Caco-2 (cell line): ENCODE measurements around the gene PAFAH1B2. TPM values are rescaled to one million over a fixed set of nuclear protein-coding genes. Genes with fewer than 3 reads are reported as not detected.

Source experiments
- BruUV-seq: library from RNA; stranded (reverse); fragments of 400-500 nt; replicated peaks from 2 replicates; lab custom pipeline; 2021; lab: Mats Ljungman, UMichigan
- CTCF ChIA-PET: fragments of 300-600 bp; sonication (Branson Sonifier 250); formaldehyde crosslinking; loops from one replicate; lab custom pipeline; 2022; ENCODE audit warnings: antibody characterized with exemption; lab: Charles Lee
- POLR2A ChIA-PET: fragments of 300-600 bp; sonication (Branson Sonifier 250); formaldehyde crosslinking; loops from one replicate; lab custom pipeline; 2022; ENCODE audit warnings: antibody characterized with exemption; lab: Charles Lee
- DNase-seq, 2 experiments: peaks; one replicate each; pipeline versions ENCODE4 v3.0.0 to v3.0.0-alpha.2; 2020 to 2022
- H3K27me3 ChIP-seq: replicated peaks from 2 replicates; pipeline ENCODE4 v1.6.0; 2011; ENCODE audit warnings: low read length; ENCODE audit not compliant: control insufficient read depth, insufficient read depth
- H3K36me3 ChIP-seq: 2 replicates; pipeline ENCODE4 v1.5.1; 2011; ENCODE audit warnings: low read length; ENCODE audit not compliant: control insufficient read depth, insufficient read depth
- H3K4me1 ChIP-seq: fragments of 250-450 bp; sonication (Bioruptor Pico); 2 replicates; pipeline ENCODE4 v1.5.1; 2020; ENCODE audit warnings: mild to moderate bottlenecking
- H3K4me3 ChIP-seq: 2 replicates; pipeline ENCODE4 v1.5.1; 2011; ENCODE audit warnings: low read depth, mild to moderate bottlenecking, control low read depth, low read length
- H3K9me3 ChIP-seq: fragments of 250-450 bp; sonication (Bioruptor Pico); 2 replicates; pipeline ENCODE4 v1.5.1; 2020; ENCODE audit warnings: mild to moderate bottlenecking, moderate library complexity
- H3K27ac Mint-ChIP-seq: one replicate; pipeline ENCODE4 v1.8.0; 2022; ENCODE audit warnings: mixed read lengths; ENCODE audit not compliant: unreplicated experiment
- H3K27me3 Mint-ChIP-seq: one replicate; pipeline ENCODE4 v1.8.0; 2022; ENCODE audit warnings: mixed read lengths; ENCODE audit not compliant: insufficient read depth, unreplicated experiment
- H3K36me3 Mint-ChIP-seq: one replicate; pipeline ENCODE4 v1.8.0; 2022; ENCODE audit warnings: mild to moderate bottlenecking, mixed read lengths; ENCODE audit not compliant: insufficient read depth, unreplicated experiment
- H3K4me1 Mint-ChIP-seq: one replicate; pipeline ENCODE4 v1.8.0; 2022; ENCODE audit warnings: low read depth, mixed read lengths; ENCODE audit not compliant: unreplicated experiment
- H3K4me3 Mint-ChIP-seq: one replicate; pipeline ENCODE4 v1.8.0; 2022; ENCODE audit warnings: mild to moderate bottlenecking, moderate library complexity, mixed read lengths; ENCODE audit not compliant: unreplicated experiment
- H3K9me3 Mint-ChIP-seq: one replicate; pipeline ENCODE4 v1.8.0; 2022; ENCODE audit warnings: mixed read lengths; ENCODE audit not compliant: unreplicated experiment
- intact Hi-C: fragments of 100-400 bp; cut with micrococcal nuclease; formaldehyde crosslinking; loops from one replicate; pipeline ENCODE4 v1.10.0; 2022; ENCODE audit not compliant: unreplicated experiment
- total RNA-seq: library from RNA; stranded (reverse); gene quantifications from 2 replicates; pipeline ENCODE4 v1.2.3, GENCODE V29; 2022
- TF ChIP-seq, protein P1 (sequence below), 2 experiments: fragments of 200-600 bp in 1 of 2; IDR thresholded peaks; 1 replicate in 1 of 2; 2 replicates in 1 of 2; pipeline versions ENCODE4 v1.5.1 to v1.8.0; 2011 to 2022; ENCODE audit warnings: antibody characterized with exemption in 1 of 2, control low read depth in 1 of 2, inconsistent platforms in 1 of 2, low read depth in 1 of 2, low read length in 1 of 2, mild to moderate bottlenecking in 1 of 2, moderate library complexity in 1 of 2; ENCODE audit not compliant: insufficient read depth in 1 of 2, severe bottlenecking in 1 of 2, unreplicated experiment in 1 of 2

Gene PAFAH1B2
- total RNA-seq, 1 experiment from 2014 or later, result 167 TPM

DNA sequence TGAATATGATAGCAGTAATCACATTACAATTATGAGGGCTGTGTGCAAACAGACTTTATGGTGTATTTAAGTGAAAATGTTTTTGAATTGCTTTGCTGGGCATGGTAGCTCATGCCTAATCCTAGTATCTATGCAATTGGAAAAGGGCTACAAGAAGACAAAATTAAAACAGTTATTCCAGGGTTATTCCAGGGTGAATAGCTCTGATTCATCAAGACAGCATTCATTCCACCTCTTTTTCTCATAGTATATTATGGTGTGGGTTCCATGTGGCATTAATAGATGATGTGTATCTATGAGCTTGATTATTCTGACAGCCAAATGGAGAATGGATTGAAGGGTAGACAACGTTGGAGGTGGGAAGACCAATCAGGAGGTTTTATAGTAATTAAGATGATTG is 22.4 kb downstream of the PAFAH1B2 start:
- TF ChIP-seq, protein P1, sequence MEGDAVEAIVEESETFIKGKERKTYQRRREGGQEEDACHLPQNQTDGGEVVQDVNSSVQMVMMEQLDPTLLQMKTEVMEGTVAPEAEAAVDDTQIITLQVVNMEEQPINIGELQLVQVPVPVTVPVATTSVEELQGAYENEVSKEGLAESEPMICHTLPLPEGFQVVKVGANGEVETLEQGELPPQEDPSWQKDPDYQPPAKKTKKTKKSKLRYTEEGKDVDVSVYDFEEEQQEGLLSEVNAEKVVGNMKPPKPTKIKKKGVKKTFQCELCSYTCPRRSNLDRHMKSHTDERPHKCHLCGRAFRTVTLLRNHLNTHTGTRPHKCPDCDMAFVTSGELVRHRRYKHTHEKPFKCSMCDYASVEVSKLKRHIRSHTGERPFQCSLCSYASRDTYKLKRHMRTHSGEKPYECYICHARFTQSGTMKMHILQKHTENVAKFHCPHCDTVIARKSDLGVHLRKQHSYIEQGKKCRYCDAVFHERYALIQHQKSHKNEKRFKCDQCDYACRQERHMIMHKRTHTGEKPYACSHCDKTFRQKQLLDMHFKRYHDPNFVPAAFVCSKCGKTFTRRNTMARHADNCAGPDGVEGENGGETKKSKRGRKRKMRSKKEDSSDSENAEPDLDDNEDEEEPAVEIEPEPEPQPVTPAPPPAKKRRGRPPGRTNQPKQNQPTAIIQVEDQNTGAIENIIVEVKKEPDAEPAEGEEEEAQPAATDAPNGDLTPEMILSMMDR (IDR thresholded peaks at IDR 0.05; ENCODE audit: insufficient read depth in 1 of 2, low read depth in 1 of 2, low read length in 1 of 2, severe bottlenecking in 1 of 2, unreplicated experiment in 1 of 2), result no peak
- intact Hi-C loops, result no loop called here
- H3K9me3 Mint-ChIP-seq, result no peaks in the 10 kb centered on the region
- POLR2A ChIA-PET, result no interaction called here
- H3K36me3 Mint-ChIP-seq, result peaks cover 99% of the 10 kb centered on the region
- H3K27ac Mint-ChIP-seq, result no peak overlapping the region
- Histone ChIP-seq H3K36me3 (peaks cover 9% of the 10 kb centered on the region), H3K27me3 (no peaks in the 10 kb centered on the region), H3K4me3 (no peak overlapping the region), H3K9me3 (no peaks in the 10 kb centered on the region), H3K4me1 (peaks cover 7% of the 10 kb centered on the region; the same call in 1 of the 2 replicates)
- DNase-seq, result no peak
- CTCF ChIA-PET, result interaction anchor here (1.9 kb wide), 1 partner anchor 60 kb away, joined by 7 read pairs; no protein-coding TSS in a partner anchor
- H3K4me3 Mint-ChIP-seq, result no peak overlapping the region
- no TSS peak for BruUV-seq
- no peaks in the 10 kb centered on the region for H3K4me1 Mint-ChIP-seq
- no peaks in the 10 kb centered on the region for H3K27me3 Mint-ChIP-seq

DNA sequence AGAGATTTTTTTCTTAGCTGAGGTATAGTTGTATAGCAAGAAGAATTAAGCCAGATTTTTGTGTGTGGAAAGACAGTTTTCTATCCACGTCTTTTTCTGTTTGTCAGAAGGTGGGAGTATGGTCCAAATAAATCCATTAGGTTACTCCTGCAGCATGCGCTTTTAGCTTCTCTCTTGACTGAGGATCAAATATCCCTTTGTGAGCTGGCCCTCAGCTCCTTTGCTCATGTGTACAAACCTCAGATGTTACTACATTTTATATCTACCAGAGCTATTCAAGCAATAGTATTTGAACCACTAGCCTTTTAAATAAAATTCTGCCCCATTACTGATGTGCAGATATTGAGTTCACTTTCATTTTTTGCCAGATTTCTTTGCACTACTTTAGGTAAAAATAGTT is 25.6 kb downstream of the PAFAH1B2 start:
- Mint-ChIP-seq H3K27ac (no peak overlapping the region), H3K4me1 (no peaks in the 10 kb centered on the region), H3K9me3 (no peaks in the 10 kb centered on the region), H3K36me3 (peaks cover 92% of the 10 kb centered on the region), H3K4me3 (no peak overlapping the region), H3K27me3 (no peaks in the 10 kb centered on the region)
- no TSS peak for BruUV-seq
- TF ChIP-seq, protein P1 (IDR thresholded peaks at IDR 0.05; ENCODE audit: insufficient read depth in 1 of 2, low read depth in 1 of 2, low read length in 1 of 2, severe bottlenecking in 1 of 2, unreplicated experiment in 1 of 2), result no peak
- Histone ChIP-seq H3K36me3 (no peaks in the 10 kb centered on the region; the same call in 1 of the 2 replicates), H3K4me1 (peaks cover 19% of the 10 kb centered on the region), H3K27me3 (no peaks in the 10 kb centered on the region), H3K9me3 (no peaks in the 10 kb centered on the region), H3K4me3 (no peak overlapping the region)
- intact Hi-C loops, result no loop called here
- no peak for DNase-seq
- POLR2A ChIA-PET, result interaction anchor here (0.6 to 0.8 kb wide), 3 partner anchors 9 to 81 kb away, joined by 4 to 6 read pairs (median 4); partner anchors contain the start of gene SIDT2
- CTCF ChIA-PET, result interaction anchor here (0.6 kb wide), 1 partner anchor 16 kb away, joined by 4 read pairs; no protein-coding TSS in a partner anchor

DNA sequence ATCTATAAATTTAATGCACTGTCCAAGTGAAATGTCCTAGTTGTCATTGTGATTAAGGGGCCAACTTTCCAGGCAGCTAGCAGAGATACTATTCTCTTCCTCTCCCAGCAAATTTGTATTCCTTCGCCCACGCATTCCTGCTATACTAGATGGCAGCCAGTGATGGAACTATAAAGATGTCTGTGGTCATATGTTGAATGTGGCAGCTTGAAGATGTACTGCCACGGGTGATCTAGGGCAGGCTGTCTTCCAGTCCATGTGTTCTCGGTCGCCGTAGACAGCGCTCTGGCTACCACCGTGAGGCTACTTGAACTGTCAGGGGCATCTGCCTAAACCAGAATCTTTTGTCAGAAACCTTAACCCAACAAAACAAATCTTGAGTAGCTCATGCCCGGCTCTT is 26.1 kb downstream of the PAFAH1B2 start:
- H3K9me3 Mint-ChIP-seq, result no peaks in the 10 kb centered on the region
- H3K36me3 Mint-ChIP-seq, result peaks cover 92% of the 10 kb centered on the region
- CTCF ChIA-PET, result interaction anchor here (0.6 kb wide), 1 partner anchor 15 kb away, joined by 4 read pairs; no protein-coding TSS in a partner anchor

More for the DNA sequence above, 26.1 kb downstream of the PAFAH1B2 start:
- no peaks in the 10 kb centered on the region; the same call in 1 of the 2 replicates for H3K36me3 ChIP-seq
- TF ChIP-seq, protein P1 (IDR thresholded peaks at IDR 0.05; ENCODE audit: insufficient read depth in 1 of 2, low read depth in 1 of 2, low read length in 1 of 2, severe bottlenecking in 1 of 2, unreplicated experiment in 1 of 2), result no peak
- BruUV-seq, result no TSS peak
- no peaks in the 10 kb centered on the region for H3K27me3 Mint-ChIP-seq
- H3K4me1 Mint-ChIP-seq, result no peaks in the 10 kb centered on the region
- H3K4me3 ChIP-seq, result no peak overlapping the region
- H3K27ac Mint-ChIP-seq, result no peak overlapping the region
- H3K9me3 ChIP-seq, result no peaks in the 10 kb centered on the region
- DNase-seq, result no peak
- POLR2A ChIA-PET, result interaction anchor here (0.6 to 0.8 kb wide), 3 partner anchors 8 to 81 kb away, joined by 4 to 6 read pairs (median 4); partner anchors contain the start of gene SIDT2
- no peaks in the 10 kb centered on the region for H3K27me3 ChIP-seq
- H3K4me3 Mint-ChIP-seq, result no peak overlapping the region
- H3K4me1 ChIP-seq, result peaks cover 19% of the 10 kb centered on the region
- intact Hi-C loops, result no loop called here
